ENCODE data around the gene CATSPERZ.
A peak's percentile ranks its signal among the peaks of the same experiment; 100 is the strongest.

DNA sequence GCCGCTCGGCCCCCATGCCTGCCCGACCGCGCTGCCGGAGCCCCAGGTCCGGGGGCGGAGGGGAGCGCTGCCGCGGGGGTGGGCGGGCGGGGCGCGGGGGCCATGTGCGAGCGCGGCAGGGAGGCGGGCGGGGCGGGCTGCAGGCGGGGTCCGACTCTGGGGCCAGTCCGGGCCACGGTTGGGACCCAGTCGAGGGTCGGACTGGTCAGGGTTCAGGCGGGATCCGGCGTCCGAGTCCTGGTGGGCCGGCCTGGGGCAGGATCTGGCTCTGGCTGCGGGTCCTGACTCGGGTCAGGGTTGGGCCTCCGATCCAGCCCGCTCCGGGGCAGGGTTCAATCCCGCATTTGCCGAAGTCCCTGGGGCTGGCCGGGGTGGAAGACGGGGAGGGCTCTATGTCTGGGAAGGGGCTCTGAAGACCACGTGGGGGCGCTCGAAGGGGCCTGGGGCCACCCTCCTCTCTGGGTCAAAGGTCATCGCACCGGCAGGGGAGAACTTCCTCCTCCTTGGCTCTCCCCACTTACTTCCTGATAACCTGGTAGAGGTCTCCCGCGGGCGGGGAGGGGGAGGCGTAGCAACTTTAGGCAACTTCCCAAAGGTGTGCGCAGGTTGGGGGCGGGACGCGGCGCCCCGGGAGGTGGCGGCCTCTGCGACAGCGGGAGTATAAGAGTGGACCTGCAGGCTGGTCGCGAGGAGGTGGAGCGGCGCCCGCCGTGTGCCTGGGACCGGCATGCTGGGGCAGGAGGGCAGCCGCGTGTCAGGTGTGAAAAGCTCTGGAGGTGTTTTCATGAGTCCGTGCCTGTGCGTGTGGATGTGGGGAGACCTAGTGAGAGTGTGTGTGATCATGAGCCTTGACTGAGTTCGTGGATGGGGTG lies 5.8 kb downstream of the CATSPERZ start:
- peak in 1 of 2 donors; percentile 31 for TF ChIP-seq CTCF (conservative IDR thresholded peaks at IDR 0.05 in 1 of 2, IDR thresholded peaks at IDR 0.05 in 1 of 2; ENCODE audit: extremely low read depth in 1 of 2, insufficient read depth in 1 of 2, low read depth in 1 of 2, low read length in 2 of 2)
- no peak for TF ChIP-seq EZH2 (IDR thresholded peaks at IDR 0.05; ENCODE audit: borderline replicate concordance, low read length)

Measured in mammary epithelial cell (primary cell).